ENCODE results near the gene FXN.

DNA sequence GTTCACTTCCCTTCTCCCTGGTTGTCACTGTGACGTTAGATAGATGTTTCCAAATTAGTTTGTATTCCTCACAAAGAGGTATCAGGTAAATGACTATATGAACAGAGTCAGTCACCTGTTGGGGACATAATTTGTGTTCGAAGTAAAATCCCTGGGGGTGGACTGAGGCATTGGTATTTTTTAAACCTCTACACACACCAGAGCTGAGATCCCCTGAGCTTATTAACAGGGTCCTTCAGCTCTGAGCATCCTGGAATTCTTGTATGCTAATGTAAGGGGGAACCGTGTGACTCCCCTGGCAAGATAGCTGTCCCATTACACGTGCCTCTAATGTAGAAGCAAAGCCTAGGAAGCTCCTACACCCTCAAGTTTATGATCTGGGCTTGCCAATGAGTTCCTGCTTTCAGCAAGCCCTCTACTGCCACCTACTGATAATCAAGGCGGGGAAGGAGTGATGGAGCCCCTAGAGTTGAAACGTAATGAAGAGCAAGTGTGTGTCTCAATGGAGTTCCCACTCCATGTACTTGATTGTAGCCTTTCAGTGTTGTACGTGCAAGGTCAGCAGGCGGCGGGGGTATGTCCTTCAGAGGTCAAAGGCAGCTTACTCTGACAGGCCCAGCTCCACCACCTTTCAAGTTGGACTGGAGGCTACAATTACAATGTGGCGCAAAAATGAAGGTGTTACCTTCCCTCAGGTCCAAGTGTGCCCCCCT, 36.0 kb upstream of the FXN start:
- TF ChIP-seq, protein P1, sequence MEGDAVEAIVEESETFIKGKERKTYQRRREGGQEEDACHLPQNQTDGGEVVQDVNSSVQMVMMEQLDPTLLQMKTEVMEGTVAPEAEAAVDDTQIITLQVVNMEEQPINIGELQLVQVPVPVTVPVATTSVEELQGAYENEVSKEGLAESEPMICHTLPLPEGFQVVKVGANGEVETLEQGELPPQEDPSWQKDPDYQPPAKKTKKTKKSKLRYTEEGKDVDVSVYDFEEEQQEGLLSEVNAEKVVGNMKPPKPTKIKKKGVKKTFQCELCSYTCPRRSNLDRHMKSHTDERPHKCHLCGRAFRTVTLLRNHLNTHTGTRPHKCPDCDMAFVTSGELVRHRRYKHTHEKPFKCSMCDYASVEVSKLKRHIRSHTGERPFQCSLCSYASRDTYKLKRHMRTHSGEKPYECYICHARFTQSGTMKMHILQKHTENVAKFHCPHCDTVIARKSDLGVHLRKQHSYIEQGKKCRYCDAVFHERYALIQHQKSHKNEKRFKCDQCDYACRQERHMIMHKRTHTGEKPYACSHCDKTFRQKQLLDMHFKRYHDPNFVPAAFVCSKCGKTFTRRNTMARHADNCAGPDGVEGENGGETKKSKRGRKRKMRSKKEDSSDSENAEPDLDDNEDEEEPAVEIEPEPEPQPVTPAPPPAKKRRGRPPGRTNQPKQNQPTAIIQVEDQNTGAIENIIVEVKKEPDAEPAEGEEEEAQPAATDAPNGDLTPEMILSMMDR (IDR thresholded peaks at IDR 0.05), result peak; percentile 87
- TF ChIP-seq ZFX (IDR thresholded peaks at IDR 0.05; ENCODE audit: borderline replicate concordance), result no peak
